ENCODE results near the gene RMND5A.

DNA sequence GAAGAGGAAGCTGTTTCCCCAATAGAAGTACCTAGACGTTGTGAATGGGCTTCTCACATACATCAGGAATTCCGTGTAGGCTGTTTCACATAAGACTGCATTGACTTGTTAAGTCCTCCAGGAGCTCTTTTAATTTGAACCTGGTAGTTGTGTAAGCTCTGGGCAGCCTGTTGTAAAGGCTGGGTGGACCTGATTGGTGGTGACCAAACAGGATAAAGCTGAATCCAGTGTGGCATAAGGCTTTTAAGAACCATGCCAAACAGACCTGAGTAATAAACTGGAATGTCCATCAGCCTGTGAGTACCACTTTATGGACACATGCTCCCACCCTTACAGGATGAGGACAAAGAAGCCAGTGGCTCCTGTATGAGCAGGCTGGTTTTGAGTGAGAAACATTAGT lies 24.1 kb downstream of the RMND5A start:
- TF ChIP-seq, protein P1, sequence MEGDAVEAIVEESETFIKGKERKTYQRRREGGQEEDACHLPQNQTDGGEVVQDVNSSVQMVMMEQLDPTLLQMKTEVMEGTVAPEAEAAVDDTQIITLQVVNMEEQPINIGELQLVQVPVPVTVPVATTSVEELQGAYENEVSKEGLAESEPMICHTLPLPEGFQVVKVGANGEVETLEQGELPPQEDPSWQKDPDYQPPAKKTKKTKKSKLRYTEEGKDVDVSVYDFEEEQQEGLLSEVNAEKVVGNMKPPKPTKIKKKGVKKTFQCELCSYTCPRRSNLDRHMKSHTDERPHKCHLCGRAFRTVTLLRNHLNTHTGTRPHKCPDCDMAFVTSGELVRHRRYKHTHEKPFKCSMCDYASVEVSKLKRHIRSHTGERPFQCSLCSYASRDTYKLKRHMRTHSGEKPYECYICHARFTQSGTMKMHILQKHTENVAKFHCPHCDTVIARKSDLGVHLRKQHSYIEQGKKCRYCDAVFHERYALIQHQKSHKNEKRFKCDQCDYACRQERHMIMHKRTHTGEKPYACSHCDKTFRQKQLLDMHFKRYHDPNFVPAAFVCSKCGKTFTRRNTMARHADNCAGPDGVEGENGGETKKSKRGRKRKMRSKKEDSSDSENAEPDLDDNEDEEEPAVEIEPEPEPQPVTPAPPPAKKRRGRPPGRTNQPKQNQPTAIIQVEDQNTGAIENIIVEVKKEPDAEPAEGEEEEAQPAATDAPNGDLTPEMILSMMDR (IDR thresholded peaks at IDR 0.05), result no peak
- no peak for TF ChIP-seq POLR2A (IDR thresholded peaks at IDR 0.05)
